ENCODE measurements around the gene ROBO2.

DNA sequence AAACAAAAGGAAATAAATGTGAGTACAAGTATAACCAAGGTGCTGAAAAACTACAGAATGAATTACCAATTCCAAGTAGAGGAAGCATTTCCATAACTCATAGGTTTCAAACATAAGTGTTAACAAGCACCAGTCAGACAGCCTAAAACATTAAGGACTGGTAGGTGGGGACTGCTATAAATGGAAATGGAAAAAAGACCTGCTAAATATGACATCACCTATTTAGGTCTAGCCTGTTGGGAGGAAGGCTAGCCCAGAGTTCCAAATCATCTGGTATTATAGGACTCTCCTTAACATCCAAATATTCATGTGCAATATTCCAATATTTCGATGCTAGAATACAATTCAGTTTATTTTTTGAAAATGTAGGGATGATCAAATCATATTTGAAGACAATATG lies 560.0 kb downstream of the ROBO2 start:
- TF ChIP-seq, protein P1, sequence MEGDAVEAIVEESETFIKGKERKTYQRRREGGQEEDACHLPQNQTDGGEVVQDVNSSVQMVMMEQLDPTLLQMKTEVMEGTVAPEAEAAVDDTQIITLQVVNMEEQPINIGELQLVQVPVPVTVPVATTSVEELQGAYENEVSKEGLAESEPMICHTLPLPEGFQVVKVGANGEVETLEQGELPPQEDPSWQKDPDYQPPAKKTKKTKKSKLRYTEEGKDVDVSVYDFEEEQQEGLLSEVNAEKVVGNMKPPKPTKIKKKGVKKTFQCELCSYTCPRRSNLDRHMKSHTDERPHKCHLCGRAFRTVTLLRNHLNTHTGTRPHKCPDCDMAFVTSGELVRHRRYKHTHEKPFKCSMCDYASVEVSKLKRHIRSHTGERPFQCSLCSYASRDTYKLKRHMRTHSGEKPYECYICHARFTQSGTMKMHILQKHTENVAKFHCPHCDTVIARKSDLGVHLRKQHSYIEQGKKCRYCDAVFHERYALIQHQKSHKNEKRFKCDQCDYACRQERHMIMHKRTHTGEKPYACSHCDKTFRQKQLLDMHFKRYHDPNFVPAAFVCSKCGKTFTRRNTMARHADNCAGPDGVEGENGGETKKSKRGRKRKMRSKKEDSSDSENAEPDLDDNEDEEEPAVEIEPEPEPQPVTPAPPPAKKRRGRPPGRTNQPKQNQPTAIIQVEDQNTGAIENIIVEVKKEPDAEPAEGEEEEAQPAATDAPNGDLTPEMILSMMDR (IDR thresholded peaks at IDR 0.05): no peak
- no peak for TF ChIP-seq ZFX (IDR thresholded peaks at IDR 0.05; ENCODE audit: borderline replicate concordance)

Data from 22Rv1 (cell line).